ENCODE results near the gene AKAP1. TPM values are rescaled to one million over a fixed set of nuclear protein-coding genes. Genes with fewer than 3 reads are reported as not detected.

AKAP1 gene
- total RNA-seq, 4 donors from 2014 or later: 23.3 to 62.4 (median 32.0) TPM

DNA sequence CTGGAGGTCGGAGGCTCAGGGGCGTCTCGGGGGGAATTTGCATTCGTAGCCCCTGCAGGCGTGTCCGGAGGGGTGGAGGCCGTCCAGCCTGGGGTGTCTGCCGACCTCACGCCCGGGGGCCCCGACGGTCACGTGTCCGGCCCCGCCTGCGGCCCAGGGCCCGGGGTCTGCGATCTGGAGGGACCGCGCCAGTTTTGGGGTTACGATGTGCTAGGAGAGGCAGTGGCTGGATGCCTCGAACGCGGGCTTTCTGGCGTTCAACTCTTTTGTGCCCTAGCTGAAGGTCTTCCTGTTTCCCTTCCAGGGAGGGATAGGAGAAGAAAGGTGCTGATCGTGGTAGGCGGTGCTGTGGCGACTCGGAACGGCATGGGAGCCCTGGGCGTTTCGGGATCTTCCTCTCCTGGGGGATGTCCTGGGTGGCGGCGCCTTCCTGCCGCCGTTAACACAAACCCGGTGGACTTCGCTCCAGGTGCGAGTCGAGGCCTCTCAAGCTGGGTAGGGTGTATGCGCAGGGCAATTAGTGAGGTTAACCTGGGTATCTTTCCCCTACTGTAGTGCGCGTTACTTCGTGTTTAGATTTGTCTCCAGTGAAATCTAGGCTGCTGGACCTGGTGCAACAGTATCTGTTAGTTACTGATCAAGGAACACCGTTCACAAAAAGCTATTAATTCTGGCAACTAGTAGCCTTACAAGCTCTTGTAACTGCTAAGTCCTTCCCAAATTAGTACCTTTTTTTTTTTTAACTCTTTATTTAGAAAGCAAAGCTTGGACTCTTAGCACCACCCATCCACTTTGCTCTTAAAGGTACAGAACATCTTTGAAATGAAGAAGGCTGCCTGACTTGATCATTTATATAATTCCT, 1.3 kb downstream of the AKAP1 start:
- peaks cover 0 to 23% (median 10%) of the 10 kb centered on the region in 4 donors for H3K4me1 ChIP-seq
- DNase-seq (ENCODE audit: low spot score in 2 of 2): no peak

DNA sequence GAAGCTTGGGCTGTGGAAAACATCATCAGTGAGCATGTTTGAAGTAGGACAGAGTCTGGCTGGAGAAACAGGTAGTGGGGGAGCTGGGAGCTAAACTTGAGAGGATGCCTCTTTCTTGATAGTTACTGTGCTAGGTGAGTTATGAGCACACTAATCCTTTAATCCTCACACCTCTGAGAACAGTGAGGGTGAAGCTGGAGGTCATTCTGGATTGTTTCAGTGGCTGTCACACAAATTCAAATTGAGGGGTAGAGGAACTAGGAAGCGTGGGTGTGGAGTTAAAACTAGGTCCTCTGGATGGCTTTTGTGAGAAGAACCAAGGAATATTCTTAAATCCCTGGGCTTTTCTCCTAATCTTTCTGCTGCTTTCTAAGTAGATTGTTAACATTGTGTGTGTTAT, 3.3 kb downstream of the AKAP1 start:
- Histone ChIP-seq H3K4me3 (no peak overlapping the region), H3K27me3 (no peaks in the 10 kb centered on the region), H3K36me3 (no peaks in the 10 kb centered on the region), H3K27ac (no peak overlapping the region), H3K9me3 (no peaks in the 10 kb centered on the region), H3K4me1 (peaks cover 0 to 42% (median 13%) of the 10 kb centered on the region in 4 donors)
- no peak for TF ChIP-seq POLR2A (IDR thresholded peaks at IDR 0.05)
- TF ChIP-seq, protein P1, sequence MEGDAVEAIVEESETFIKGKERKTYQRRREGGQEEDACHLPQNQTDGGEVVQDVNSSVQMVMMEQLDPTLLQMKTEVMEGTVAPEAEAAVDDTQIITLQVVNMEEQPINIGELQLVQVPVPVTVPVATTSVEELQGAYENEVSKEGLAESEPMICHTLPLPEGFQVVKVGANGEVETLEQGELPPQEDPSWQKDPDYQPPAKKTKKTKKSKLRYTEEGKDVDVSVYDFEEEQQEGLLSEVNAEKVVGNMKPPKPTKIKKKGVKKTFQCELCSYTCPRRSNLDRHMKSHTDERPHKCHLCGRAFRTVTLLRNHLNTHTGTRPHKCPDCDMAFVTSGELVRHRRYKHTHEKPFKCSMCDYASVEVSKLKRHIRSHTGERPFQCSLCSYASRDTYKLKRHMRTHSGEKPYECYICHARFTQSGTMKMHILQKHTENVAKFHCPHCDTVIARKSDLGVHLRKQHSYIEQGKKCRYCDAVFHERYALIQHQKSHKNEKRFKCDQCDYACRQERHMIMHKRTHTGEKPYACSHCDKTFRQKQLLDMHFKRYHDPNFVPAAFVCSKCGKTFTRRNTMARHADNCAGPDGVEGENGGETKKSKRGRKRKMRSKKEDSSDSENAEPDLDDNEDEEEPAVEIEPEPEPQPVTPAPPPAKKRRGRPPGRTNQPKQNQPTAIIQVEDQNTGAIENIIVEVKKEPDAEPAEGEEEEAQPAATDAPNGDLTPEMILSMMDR (IDR thresholded peaks at IDR 0.05): no peak
- TF ChIP-seq EP300 (IDR thresholded peaks at IDR 0.05): no peak
- DNase-seq (ENCODE audit: low spot score in 2 of 2): no peak
- 88 to 90% methylated on average over 1 of the region's 1 CpG for WGBS, 2 donors

More for the DNA sequence above, 1.3 kb downstream of the AKAP1 start:
- Histone ChIP-seq H3K36me3 (no peaks in the 10 kb centered on the region), H3K9me3 (no peaks in the 10 kb centered on the region), H3K4me3 (peak overlapping the region; percentile 55 to 96 (median 84)), H3K27ac (peak overlapping the region; percentile 69 to 95 (median 92)), H3K27me3 (no peaks in the 10 kb centered on the region)
- no peak for TF ChIP-seq EP300 (IDR thresholded peaks at IDR 0.05)
- TF ChIP-seq, protein P1 (IDR thresholded peaks at IDR 0.05): no peak
- no peak for TF ChIP-seq POLR2A (IDR thresholded peaks at IDR 0.05)
- 5 to 8% methylated on average over 26 to 33 of the region's 45 CpGs for WGBS, 2 donors

DNA sequence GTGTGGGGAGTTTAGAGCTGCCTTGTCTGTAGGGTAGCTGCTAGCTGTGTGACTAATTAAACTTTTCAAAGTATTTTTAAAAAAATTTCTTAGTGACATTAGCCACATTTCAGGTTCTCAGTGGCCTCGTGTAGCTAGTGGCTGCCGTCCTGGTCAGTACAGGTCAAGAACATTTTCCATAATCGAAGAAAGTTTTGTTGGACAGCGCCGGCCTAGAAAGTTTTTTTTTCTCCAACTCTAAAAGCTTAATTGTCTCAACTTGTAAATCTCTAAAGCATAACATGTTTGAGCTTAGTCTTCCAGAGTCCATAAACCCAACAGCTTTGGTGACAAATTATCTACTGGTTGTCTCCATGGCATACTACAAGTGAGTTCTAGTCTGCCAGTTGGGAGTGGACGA, 4.3 kb downstream of the AKAP1 start:
- no peaks in the 10 kb centered on the region for H3K9me3 ChIP-seq
- no peak for TF ChIP-seq POLR2A (IDR thresholded peaks at IDR 0.05)
- TF ChIP-seq EP300 (IDR thresholded peaks at IDR 0.05): no peak
- TF ChIP-seq, protein P1 (IDR thresholded peaks at IDR 0.05): no peak
- no peaks in the 10 kb centered on the region for H3K27me3 ChIP-seq
- DNase-seq (ENCODE audit: low spot score in 2 of 2): no peak
- H3K36me3 ChIP-seq: no peaks in the 10 kb centered on the region
- H3K27ac ChIP-seq: no peak overlapping the region
- H3K4me3 ChIP-seq: no peak overlapping the region
- 56 to 63% methylated on average over 6 of the region's 6 CpGs for WGBS, 2 donors
- H3K4me1 ChIP-seq: peaks cover 0 to 35% (median 13%) of the 10 kb centered on the region in 4 donors

DNA sequence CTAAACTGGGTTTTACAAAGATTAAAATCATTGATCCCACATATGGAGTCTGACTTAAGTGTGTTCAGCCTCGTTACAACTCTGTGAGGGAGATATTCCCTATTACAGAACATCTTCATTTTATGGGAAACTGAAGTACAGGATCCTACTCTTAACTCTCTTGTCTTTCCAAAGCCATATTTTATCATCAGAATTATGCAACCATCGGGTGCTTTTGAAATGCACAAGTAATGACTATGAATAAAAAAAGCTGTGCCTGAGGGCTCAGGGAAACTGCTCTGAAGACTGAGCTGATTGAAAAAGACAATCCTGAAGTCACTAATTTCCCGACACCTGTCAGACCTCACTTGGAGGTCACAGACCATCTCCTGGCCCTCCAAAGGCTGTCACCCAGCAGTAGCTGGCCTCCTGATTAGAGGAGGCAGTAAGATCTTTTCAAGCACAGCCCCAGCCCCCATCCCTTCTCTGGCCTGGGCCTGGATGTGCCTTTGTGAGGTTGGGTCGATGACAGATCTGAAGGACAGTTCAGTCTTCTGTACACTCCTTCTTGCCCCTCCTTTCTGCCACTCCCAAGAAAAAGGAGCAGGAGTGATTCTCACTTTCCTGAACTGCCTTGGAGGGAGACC, 5.6 kb downstream of the AKAP1 start:
- Histone ChIP-seq H3K4me3 (no peak overlapping the region), H3K4me1 (peaks cover 0 to 35% (median 12%) of the 10 kb centered on the region in 4 donors), H3K27me3 (no peaks in the 10 kb centered on the region), H3K27ac (peak overlapping the region in 2 of 4 donors; percentile 55 to 70), H3K9me3 (no peaks in the 10 kb centered on the region), H3K36me3 (no peaks in the 10 kb centered on the region)
- DNase-seq (ENCODE audit: low spot score in 2 of 2): no peak
- 53 to 60% methylated on average over 4 of the region's 4 CpGs for WGBS, 2 donors
- TF ChIP-seq, protein P1 (IDR thresholded peaks at IDR 0.05): no peak
- TF ChIP-seq POLR2A (IDR thresholded peaks at IDR 0.05): no peak
- TF ChIP-seq EP300 (IDR thresholded peaks at IDR 0.05): no peak

DNA sequence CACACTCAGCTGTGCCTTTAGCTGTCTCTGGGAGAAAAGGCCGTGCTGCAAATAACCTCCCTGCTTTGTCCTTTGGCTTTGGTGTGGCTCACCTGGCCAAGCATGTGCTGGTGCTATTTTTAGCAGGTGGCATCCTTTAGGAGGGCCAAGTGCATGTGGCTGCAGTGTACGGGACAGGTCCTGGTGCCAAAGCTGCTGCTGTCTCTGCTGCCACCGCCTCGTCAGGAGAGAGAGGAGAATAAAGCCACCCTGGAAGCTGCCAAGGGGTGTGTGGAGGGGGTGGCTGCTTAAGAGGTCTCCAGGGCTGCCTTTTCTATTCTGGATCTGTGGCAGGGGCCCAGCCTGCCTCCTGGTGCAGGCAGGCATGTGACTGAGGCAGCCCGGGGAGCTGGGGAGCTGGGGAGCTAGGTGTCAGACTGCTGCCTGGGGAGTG, 6.2 kb downstream of the AKAP1 start:
- WGBS, 2 donors: 71 to 82% methylated on average over 5 of the region's 5 CpGs
- H3K27me3 ChIP-seq: no peaks in the 10 kb centered on the region
- DNase-seq (ENCODE audit: low spot score in 2 of 2): no peak
- no peak overlapping the region for H3K4me3 ChIP-seq
- H3K27ac ChIP-seq: peak overlapping the region in 3 of 4 donors; percentile 10 to 70 (median 55)
- TF ChIP-seq, protein P1 (IDR thresholded peaks at IDR 0.05): no peak
- no peak for TF ChIP-seq EP300 (IDR thresholded peaks at IDR 0.05)
- no peak for TF ChIP-seq POLR2A (IDR thresholded peaks at IDR 0.05)
- peaks cover 0 to 32% (median 10%) of the 10 kb centered on the region in 4 donors for H3K4me1 ChIP-seq
- no peaks in the 10 kb centered on the region for H3K9me3 ChIP-seq
- H3K36me3 ChIP-seq: no peaks in the 10 kb centered on the region
